WERI-Rb-1 (cell line): Measurements from ENCODE around the gene RBM25.
"Not testable (repeated sequence)": the region's sequence is repeated elsewhere in the genome, so short reads cannot be mapped to it uniquely, and the experiment has no call there.

Experiments
- DNase-seq: peaks from one replicate; pipeline ENCODE4 v3.0.0-alpha.2; 2020
- H3K27ac ChIP-seq: fragments of 250-450 bp; sonication (Bioruptor Pico); 2 replicates; pipeline ENCODE4 v1.5.1; 2020; ENCODE audit warnings: mild to moderate bottlenecking, moderate library complexity
- H3K27me3 ChIP-seq: fragments of 250-450 bp; sonication (Bioruptor Pico); 2 replicates; pipeline ENCODE4 v1.5.1; 2021; ENCODE audit warnings: mild to moderate bottlenecking, low read depth, moderate library complexity; ENCODE audit not compliant: insufficient read depth, severe bottlenecking
- H3K36me3 ChIP-seq: fragments of 250-450 bp; sonication (Bioruptor Pico); 2 replicates; pipeline ENCODE4 v1.5.1; 2020; ENCODE audit warnings: mild to moderate bottlenecking, moderate library complexity
- H3K4me3 ChIP-seq: 2 replicates; pipeline ENCODE4 v1.5.1; 2011; ENCODE audit warnings: low read depth, mild to moderate bottlenecking, control low read depth, low read length
- H3K9me3 ChIP-seq: fragments of 250-450 bp; sonication (Bioruptor Pico); 2 replicates; pipeline ENCODE4 v1.5.1; 2021; ENCODE audit warnings: mild to moderate bottlenecking, moderate library complexity; ENCODE audit not compliant: severe bottlenecking
- TF ChIP-seq, protein P1 (sequence below): IDR thresholded peaks from 2 replicates; pipeline ENCODE4 v1.5.1; 2011; ENCODE audit warnings: low read depth, mild to moderate bottlenecking, control low read depth, inconsistent platforms, low read length

RBM25 gene

DNA sequence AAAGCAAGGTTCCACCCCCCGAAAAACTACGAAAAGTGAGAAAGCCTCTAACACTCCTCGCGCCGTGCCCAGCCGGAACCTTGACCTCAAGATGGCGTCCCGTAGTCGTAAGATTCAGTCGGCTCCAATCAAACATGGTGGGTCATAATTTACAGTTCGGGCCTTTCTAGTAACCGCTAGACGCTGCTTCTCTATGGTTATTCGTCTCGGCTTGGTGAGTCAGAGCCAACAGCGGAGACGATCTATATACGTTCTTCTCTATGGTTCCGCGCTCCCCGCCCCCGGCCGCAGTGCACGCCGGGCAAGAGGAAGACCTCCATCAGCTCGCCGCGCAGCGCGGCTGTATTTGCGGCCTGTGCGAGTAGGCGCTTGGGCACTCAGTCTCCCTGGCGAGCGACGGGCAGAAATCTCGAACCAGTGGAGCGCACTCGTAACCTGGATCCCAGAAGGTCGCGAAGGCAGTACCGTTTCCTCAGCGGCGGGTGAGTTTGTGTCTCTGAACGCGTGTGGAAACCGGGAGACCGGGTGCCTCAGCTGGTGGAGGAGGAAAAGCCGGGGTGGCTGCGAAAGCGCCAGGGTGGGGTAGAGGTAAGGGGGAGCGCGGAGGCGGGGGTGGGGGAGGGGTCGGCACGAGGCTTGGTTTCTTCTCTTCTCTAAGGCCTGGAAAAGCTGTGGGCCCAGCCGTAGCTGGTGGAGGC is at the start of gene RBM25:
Gene RBM25 (plus strand): TSS at position 311 of the 698 bp plus-strand sequence. CDS start 13,108 bp downstream, outside the sequence.
- TF ChIP-seq, protein P1, sequence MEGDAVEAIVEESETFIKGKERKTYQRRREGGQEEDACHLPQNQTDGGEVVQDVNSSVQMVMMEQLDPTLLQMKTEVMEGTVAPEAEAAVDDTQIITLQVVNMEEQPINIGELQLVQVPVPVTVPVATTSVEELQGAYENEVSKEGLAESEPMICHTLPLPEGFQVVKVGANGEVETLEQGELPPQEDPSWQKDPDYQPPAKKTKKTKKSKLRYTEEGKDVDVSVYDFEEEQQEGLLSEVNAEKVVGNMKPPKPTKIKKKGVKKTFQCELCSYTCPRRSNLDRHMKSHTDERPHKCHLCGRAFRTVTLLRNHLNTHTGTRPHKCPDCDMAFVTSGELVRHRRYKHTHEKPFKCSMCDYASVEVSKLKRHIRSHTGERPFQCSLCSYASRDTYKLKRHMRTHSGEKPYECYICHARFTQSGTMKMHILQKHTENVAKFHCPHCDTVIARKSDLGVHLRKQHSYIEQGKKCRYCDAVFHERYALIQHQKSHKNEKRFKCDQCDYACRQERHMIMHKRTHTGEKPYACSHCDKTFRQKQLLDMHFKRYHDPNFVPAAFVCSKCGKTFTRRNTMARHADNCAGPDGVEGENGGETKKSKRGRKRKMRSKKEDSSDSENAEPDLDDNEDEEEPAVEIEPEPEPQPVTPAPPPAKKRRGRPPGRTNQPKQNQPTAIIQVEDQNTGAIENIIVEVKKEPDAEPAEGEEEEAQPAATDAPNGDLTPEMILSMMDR, result no peak
- H3K27me3 ChIP-seq, result no peaks in the 10 kb centered on the region
- H3K27ac ChIP-seq, result peak within 1 kb of the TSS; percentile 95
- H3K36me3 ChIP-seq, result peaks cover 38% of the 10 kb centered on the region
- DNase-seq, result peak; percentile 98
- peak within 1 kb of the TSS; percentile 90 for H3K4me3 ChIP-seq
- no peaks in the 10 kb centered on the region for H3K9me3 ChIP-seq

DNA sequence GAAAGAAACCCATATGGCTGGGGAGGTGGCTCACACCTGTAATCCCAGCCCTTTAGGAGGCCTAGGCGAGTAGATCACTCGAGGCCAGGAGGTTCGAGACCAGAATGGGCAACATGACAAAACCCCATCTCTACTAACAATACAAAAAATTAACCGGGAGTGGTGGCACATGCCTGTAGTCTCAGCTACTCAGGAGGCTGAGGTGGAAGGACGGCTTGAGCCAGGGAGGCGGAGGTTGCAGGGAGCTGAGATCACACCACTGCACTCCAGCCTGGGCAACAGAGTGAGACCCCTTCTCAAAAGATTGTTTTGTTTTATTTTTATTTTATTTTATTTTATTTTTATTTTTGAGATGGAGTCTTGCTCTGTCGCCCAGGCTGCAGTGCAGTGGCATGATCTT is 47.1 kb upstream of the RBM25 start:
- not testable (repeated sequence) for H3K9me3 ChIP-seq, DNase-seq, H3K4me3 ChIP-seq, H3K27ac ChIP-seq, H3K27me3 ChIP-seq
- peaks cover 34% of the 10 kb centered on the region for H3K36me3 ChIP-seq

DNA sequence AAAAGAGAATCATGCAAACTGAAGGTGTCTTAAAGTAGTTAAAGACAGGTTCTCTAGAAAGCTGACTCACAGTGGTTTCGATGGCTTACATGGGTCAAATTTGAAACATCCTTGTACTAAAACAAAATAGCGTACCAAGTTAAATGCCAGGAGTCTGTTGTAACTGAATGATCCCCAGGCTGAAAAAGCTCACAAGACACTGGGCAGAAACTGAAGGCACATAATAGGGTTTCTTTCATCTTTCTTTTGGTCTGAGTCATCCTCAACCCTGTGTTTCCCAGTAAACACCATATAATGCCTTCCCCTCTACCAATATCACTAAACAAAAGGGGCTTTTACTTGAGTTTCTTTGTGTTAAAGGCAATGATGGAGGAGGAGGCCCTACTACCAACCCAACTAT is 44.2 kb upstream of the RBM25 start:
- no peak for DNase-seq
- H3K36me3 ChIP-seq, result peaks cover 27% of the 10 kb centered on the region
- H3K27me3 ChIP-seq, result no peaks in the 10 kb centered on the region
- H3K4me3 ChIP-seq, result no peak overlapping the region
- TF ChIP-seq, protein P1, result no peak
- H3K9me3 ChIP-seq, result no peaks in the 10 kb centered on the region
- H3K27ac ChIP-seq, result no peak overlapping the region

DNA sequence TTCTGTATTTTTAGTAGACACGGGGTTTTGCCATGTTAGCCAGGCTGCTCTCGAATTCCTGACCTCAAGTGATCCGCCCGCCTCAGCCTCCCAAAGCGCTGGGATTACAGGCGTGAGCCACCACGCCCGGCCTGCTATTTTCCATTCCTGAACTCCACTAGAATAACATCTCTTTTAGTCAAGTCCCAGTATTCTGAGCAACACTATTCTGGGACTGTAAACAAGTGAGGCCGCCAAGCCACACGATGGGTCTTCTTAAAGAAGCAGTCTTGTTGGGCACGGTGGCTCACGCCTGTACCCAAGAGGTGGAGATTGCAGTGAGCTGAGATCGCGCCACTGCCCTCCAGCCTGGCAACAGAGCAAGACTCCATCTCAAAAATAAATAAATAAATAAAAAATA is 42.8 kb upstream of the RBM25 start:
- not testable (repeated sequence) for H3K9me3 ChIP-seq, H3K27me3 ChIP-seq, H3K27ac ChIP-seq, DNase-seq, H3K4me3 ChIP-seq
- H3K36me3 ChIP-seq, result peaks cover 21% of the 10 kb centered on the region

DNA sequence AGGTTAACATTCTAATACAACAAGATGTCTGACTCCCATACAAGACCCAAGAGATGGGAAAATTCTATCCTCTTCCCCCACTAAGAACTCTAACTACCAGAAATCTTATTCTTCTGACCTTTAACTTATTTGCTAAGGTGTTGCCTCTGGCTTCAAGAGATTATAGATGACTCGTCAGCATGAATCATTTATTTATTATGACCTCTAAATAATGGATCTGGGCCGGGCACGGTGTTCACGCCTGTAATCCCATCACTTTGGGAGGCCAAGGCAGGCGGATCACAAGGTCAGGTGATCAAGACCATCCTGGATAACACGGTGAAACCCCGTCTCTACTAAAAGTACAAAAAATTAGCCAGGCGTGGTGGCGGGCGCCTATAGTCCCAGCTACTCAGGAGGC is 42.3 kb upstream of the RBM25 start:
- peaks cover 24% of the 10 kb centered on the region for H3K36me3 ChIP-seq
- not testable (repeated sequence) for H3K27me3 ChIP-seq, H3K27ac ChIP-seq, DNase-seq, H3K9me3 ChIP-seq, H3K4me3 ChIP-seq

DNA sequence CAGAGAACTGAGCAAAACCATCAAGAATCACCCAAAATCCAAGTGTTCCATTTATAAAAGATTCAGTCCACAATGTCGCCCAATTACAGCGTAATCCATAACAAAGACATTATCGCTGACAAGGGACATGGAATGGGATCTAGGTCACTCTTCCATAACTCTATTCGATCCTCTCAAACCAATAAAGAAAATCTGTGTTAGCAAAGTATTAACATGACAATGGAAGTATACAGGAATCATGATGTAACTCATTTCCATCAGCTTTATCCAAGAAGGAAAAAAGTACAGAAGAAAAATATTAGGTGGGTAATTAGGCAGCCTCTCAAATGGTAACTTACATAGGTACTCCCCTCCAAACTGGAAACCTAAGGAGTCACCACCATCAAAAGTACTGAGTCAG is 36.3 kb upstream of the RBM25 start:
- TF ChIP-seq, protein P1, result no peak
- Histone ChIP-seq H3K9me3 (no peaks in the 10 kb centered on the region), H3K36me3 (peaks cover 35% of the 10 kb centered on the region), H3K27me3 (no peaks in the 10 kb centered on the region), H3K4me3 (no peak overlapping the region), H3K27ac (no peak overlapping the region)
- DNase-seq, result no peak

DNA sequence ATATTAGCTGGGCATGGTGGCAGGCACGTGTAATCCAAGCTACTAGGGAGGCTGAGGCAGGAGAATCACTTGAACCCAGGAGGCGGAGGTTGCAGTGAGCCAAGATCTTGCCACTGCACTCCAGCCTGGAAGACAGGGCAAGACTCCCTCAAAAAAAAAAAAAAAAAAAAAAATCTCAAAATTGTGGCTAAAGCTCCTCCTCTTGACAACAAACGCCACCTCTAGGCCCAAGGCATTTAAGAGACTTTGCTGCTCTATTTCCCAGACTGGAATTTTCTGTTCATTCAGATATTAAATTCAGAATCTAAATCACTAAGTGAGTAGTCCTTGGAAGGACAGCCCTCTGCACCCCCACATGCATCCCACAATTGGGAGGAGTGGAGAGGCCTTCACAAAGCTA is 32.8 kb upstream of the RBM25 start:
- Histone ChIP-seq H3K36me3 (peaks cover 30% of the 10 kb centered on the region), H3K4me3 (no peak overlapping the region), H3K27ac (no peak overlapping the region), H3K9me3 (no peaks in the 10 kb centered on the region), H3K27me3 (no peaks in the 10 kb centered on the region)
- TF ChIP-seq, protein P1, result no peak
- DNase-seq, result no peak
